ENCODE data around the gene CCDC60. TPM values are rescaled to one million over a fixed set of nuclear protein-coding genes. Genes with fewer than 3 reads are reported as not detected.

Gene CCDC60
- total and polyA plus RNA-seq, 2 donors from 2014 or later: not detected

DNA sequence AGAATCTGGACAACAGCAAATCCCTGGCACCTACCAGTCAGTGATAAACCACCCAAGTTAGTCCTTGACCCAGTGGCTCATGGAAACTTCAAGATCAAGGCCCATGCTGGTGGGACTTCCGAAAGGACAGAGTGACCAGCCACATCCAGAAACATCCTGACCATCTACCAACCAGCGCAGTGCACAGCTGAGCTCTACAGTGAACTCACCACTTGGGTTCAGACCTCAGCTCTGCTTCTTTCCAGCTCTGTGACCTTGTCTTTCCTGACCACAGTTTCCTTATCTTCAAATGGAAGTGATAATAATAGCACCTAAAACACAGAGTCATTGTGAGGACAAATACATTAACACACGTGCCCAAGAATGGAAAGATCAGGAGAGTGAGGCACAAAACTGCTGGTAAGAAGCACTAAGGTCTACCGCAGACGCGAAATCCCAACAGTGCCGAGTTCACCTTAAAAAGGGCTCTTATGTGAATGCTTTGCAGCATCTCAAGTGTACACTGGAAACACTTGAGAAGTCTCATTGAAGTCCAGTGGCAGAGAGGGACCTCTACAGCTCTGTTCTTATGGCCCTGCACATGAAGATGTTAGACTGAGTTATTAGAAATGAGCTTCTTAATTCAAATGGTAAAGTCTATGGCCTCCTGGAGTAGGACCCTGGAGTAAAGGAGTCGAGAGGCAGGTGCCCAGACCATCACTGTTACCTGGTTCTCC lies 128.8 kb downstream of the CCDC60 start:
- Histone ChIP-seq H3K9me3 (ENCODE audit: control insufficient read depth in 2 of 3, insufficient read depth in 1 of 3, low read length in 3 of 3) (peaks cover 0 to 13% (median 0%) of the 10 kb centered on the region in 3 donors), H3K27me3 (ENCODE audit: control insufficient read depth, insufficient read depth, low read length) (no peaks in the 10 kb centered on the region), H3K27ac (ENCODE audit: low read depth in 2 of 2, low read length in 2 of 2) (no peak overlapping the region), H3K36me3 (ENCODE audit: control insufficient read depth in 2 of 3, insufficient read depth in 3 of 3, low read length in 3 of 3) (no peaks in the 10 kb centered on the region), H3K9ac (ENCODE audit: low read length in 3 of 3) (no peak overlapping the region), H3K4me3 (ENCODE audit: low read length in 3 of 3) (no peak overlapping the region), H3K4me1 (ENCODE audit: control insufficient read depth in 2 of 3, insufficient read depth in 2 of 3, low read depth in 1 of 3, low read length in 3 of 3) (no peaks in the 10 kb centered on the region)
- intact Hi-C loops (cut with DNase I): no loop called here
- FAIRE-seq (no peak), DNase-seq (no peak)
- TF ChIP-seq, protein P1, sequence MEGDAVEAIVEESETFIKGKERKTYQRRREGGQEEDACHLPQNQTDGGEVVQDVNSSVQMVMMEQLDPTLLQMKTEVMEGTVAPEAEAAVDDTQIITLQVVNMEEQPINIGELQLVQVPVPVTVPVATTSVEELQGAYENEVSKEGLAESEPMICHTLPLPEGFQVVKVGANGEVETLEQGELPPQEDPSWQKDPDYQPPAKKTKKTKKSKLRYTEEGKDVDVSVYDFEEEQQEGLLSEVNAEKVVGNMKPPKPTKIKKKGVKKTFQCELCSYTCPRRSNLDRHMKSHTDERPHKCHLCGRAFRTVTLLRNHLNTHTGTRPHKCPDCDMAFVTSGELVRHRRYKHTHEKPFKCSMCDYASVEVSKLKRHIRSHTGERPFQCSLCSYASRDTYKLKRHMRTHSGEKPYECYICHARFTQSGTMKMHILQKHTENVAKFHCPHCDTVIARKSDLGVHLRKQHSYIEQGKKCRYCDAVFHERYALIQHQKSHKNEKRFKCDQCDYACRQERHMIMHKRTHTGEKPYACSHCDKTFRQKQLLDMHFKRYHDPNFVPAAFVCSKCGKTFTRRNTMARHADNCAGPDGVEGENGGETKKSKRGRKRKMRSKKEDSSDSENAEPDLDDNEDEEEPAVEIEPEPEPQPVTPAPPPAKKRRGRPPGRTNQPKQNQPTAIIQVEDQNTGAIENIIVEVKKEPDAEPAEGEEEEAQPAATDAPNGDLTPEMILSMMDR (IDR thresholded peaks at IDR 0.05; ENCODE audit: borderline replicate concordance, extremely low read depth, insufficient read depth): no peak

DNA sequence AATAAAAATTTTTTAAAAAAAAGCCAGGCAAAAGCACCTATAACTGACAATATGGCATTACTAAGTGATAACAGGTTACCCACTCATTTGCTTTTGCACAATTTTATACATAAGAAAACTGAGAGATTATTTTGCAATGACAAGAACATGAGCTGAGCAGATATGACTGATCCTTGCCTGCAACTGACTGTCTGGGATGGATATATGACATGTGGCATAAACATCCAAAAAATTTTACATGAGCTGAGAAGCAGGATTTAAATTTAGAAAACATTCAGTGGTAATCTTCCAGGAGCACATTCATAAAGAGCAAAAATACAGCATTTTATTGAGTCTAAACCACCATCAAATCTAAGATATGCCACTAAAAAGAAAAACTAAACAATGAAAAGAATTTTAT lies 133.8 kb downstream of the CCDC60 start:
- intact Hi-C loops (cut with DNase I): no loop called here
- no peaks in the 10 kb centered on the region for H3K27me3 ChIP-seq (ENCODE audit: control insufficient read depth, insufficient read depth, low read length)
- no peaks in the 10 kb centered on the region for H3K4me1 ChIP-seq (ENCODE audit: control insufficient read depth in 2 of 3, insufficient read depth in 2 of 3, low read depth in 1 of 3, low read length in 3 of 3)
- H3K36me3 ChIP-seq (ENCODE audit: control insufficient read depth in 2 of 3, insufficient read depth in 3 of 3, low read length in 3 of 3): no peaks in the 10 kb centered on the region
- TF ChIP-seq, protein P1 (IDR thresholded peaks at IDR 0.05; ENCODE audit: borderline replicate concordance, extremely low read depth, insufficient read depth): no peak
- FAIRE-seq (no peak), DNase-seq (no peak)
- H3K9ac ChIP-seq (ENCODE audit: low read length in 3 of 3): no peak overlapping the region
- H3K27ac ChIP-seq (ENCODE audit: low read depth in 2 of 2, low read length in 2 of 2): no peak overlapping the region
- H3K4me3 ChIP-seq (ENCODE audit: low read length in 3 of 3): no peak overlapping the region
- no peaks in the 10 kb centered on the region for H3K9me3 ChIP-seq (ENCODE audit: control insufficient read depth in 2 of 3, insufficient read depth in 1 of 3, low read length in 3 of 3)

DNA sequence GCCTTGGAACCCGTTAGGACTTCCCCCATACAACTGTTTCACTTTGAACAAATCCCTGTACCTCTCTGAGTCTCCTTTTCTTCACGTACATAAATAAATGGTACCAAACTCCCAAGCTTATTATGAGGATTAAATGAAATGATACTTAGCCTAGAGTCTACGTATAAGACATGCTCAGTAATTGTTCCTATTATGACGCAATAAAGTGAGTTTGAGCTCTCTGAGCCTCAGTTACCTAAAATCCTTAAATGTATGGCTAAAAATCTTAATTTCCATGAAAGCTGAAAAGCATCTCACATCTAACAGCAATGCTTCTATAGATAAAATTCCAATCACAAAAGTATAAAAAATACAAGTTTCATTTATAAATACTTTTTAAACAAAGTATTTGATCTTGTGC lies 141.1 kb downstream of the CCDC60 start:
- Histone ChIP-seq H3K4me1 (ENCODE audit: control insufficient read depth in 2 of 3, insufficient read depth in 2 of 3, low read depth in 1 of 3, low read length in 3 of 3) (no peaks in the 10 kb centered on the region), H3K27ac (ENCODE audit: low read depth in 2 of 2, low read length in 2 of 2) (no peak overlapping the region), H3K9me3 (ENCODE audit: control insufficient read depth in 2 of 3, insufficient read depth in 1 of 3, low read length in 3 of 3) (peaks cover 0 to 9% (median 2%) of the 10 kb centered on the region in 3 donors), H3K9ac (ENCODE audit: low read length in 3 of 3) (no peak overlapping the region), H3K36me3 (ENCODE audit: control insufficient read depth in 2 of 3, insufficient read depth in 3 of 3, low read length in 3 of 3) (no peaks in the 10 kb centered on the region), H3K27me3 (ENCODE audit: control insufficient read depth, insufficient read depth, low read length) (no peaks in the 10 kb centered on the region), H3K4me3 (ENCODE audit: low read length in 3 of 3) (no peak overlapping the region)
- DNase-seq: no peak
- TF ChIP-seq, protein P1 (IDR thresholded peaks at IDR 0.05; ENCODE audit: borderline replicate concordance, extremely low read depth, insufficient read depth): no peak
- FAIRE-seq: no peak
- intact Hi-C loops (cut with DNase I): no loop called here

Data from kidney (tissue), 14 donors.